ENCODE results near the gene ARHGEF1.

The ARHGEF1 gene

GRCh38 chr19:41883821-41884733, 1.1 kb downstream of the ARHGEF1 start:
- DNase-seq = peak; percentile 84

- peak; percentile 57 for DNase-seq
These were observed 4.1 kb downstream of the ARHGEF1 start for GRCh38 chr19:41886761-41887710.

GRCh38 chr19:41887711-41888382, 4.9 kb downstream of the ARHGEF1 start:
- no peak for DNase-seq

- DNase-seq = no peak
These were observed 5.9 kb downstream of the ARHGEF1 start for GRCh38 chr19:41888926-41889325.

- DNase-seq = no peak
These were observed 6.9 kb downstream of the ARHGEF1 start for GRCh38 chr19:41889896-41890295.

GRCh38 chr19:41890936-41891335, 8.0 kb downstream of the ARHGEF1 start:
- no peak for DNase-seq

GRCh38 chr19:41892173-41892902, 9.4 kb downstream of the ARHGEF1 start:
- DNase-seq = no peak

GRCh38 chr19:41893899-41894298, 10.9 kb downstream of the ARHGEF1 start:
- DNase-seq = no peak

GRCh38 chr19:41894350-41894749, 11.4 kb downstream of the ARHGEF1 start:
- no peak for DNase-seq

GRCh38 chr19:41895745-41896580, 13.0 kb downstream of the ARHGEF1 start:
- no peak for DNase-seq

- no peak for DNase-seq
These were observed 13.6 kb downstream of the ARHGEF1 start for GRCh38 chr19:41896581-41896942.

- no peak for DNase-seq
These were observed 14.2 kb downstream of the ARHGEF1 start for GRCh38 chr19:41897181-41897580.

- DNase-seq = no peak
These were observed 14.8 kb downstream of the ARHGEF1 start for GRCh38 chr19:41897820-41898219.

- DNase-seq = no peak
These were observed 15.3 kb downstream of the ARHGEF1 start for GRCh38 chr19:41898235-41898634.

- no peak for DNase-seq
These were observed 18.9 kb downstream of the ARHGEF1 start for GRCh38 chr19:41901707-41902360.

GRCh38 chr19:41902594-41902993, 19.6 kb downstream of the ARHGEF1 start:
- no peak for DNase-seq

GRCh38 chr19:41903193-41903953, 20.4 kb downstream of the ARHGEF1 start:
- no peak for DNase-seq

- no peak for DNase-seq
These were observed 21.3 kb downstream of the ARHGEF1 start for GRCh38 chr19:41904118-41904870.

- no peak for DNase-seq
These were observed 22.5 kb downstream of the ARHGEF1 start for GRCh38 chr19:41905273-41906002.
